Left lung (tissue), 10 donors: ENCODE measurements around the gene ZNF286A. TPM values are rescaled to one million over a fixed set of nuclear protein-coding genes. Genes with fewer than 3 reads are reported as not detected.
"Not testable (repeated sequence)": the region's sequence is repeated elsewhere in the genome, so short reads cannot be mapped to it uniquely, and the experiment has no call there.

Experiments used
- ATAC-seq: fragments of 200-7000 bp; cut with Tn5 transposase; one replicate; pipeline ENCODE4 v1.9.1; 2020; ENCODE audit warnings: moderate library complexity
- DNase-seq, 4 donors: peaks; one replicate each; pipeline ENCODE4 v3.0.0-alpha.2; 2013 to 2020
- H3K27ac ChIP-seq, 2 donors: fragments of 200-600 bp; sonication (generic) in 1 of 2; one replicate each; pipeline versions ENCODE4 v1.5.0 to v1.8.0; 2020 to 2021
- H3K27me3 ChIP-seq, 2 donors: fragments of 200-600 bp; sonication (generic) in 1 of 2; one replicate each; pipeline versions ENCODE4 v1.5.0 to v1.8.0; 2020 to 2021
- H3K36me3 ChIP-seq, 2 donors: fragments of 200-600 bp; sonication (generic) in 1 of 2; one replicate each; pipeline versions ENCODE4 v1.5.0 to v1.8.0; 2020 to 2021
- H3K4me1 ChIP-seq, 2 donors: fragments of 200-600 bp; one replicate each; pipeline ENCODE4 v1.8.0; 2021
- H3K4me3 ChIP-seq, 2 donors: fragments of 200-600 bp; sonication (generic) in 1 of 2; one replicate each; pipeline versions ENCODE4 v1.5.0 to v1.8.0; 2020 to 2021; ENCODE audit warnings: mild to moderate bottlenecking in 1 of 2
- H3K9me3 ChIP-seq, 2 donors: fragments of 200-600 bp; sonication (generic) in 1 of 2; one replicate each; pipeline versions ENCODE4 v1.5.0 to v1.8.0; 2020 to 2021
- CTCF ChIP-seq, 2 donors: fragments of 200-600 bp; sonication (generic) in 1 of 2; IDR thresholded peaks; one replicate each; pipeline versions ENCODE4 v1.5.0 to v1.8.0; 2021; ENCODE audit warnings: antibody characterized with exemption in 2 of 2
- intact Hi-C, 2 donors: fragments of 100-400 bp; cut with DNase I; formaldehyde crosslinking; loops; one replicate each; pipeline versions ENCODE4 v1.11.2 to v1.14.2; 2022
- polyA plus RNA-seq, 6 donors: library from polyadenylated mRNA; unstranded; fragments of 120-200 nt; gene quantifications; one replicate each; pipeline ENCODE4 v1.2.1, GENCODE V29; 2013; ENCODE audit not compliant: insufficient read length in 6 of 6
- total RNA-seq, 2 donors: library from RNA; stranded (reverse); fragmentation: NEBNext Ultra II Directional; extraction: Animal tissue kit (Norgen Biotek cat#: 25700); gene quantifications; one replicate each; pipeline ENCODE4 v1.2.1, GENCODE V29; 2021
- donor health status: DM: no; HTN: yes; CAD: no.
- donor health status: DM: no; HTN: no; CAD: no.

The ZNF286A gene
- total and polyA plus RNA-seq, 8 donors: 16.3 to 56.3 (median 46.8) TPM

GRCh38 chr17:15652960-15653359 lies 46.6 kb upstream of the ZNF286A start:
- no peak overlapping the region for H3K27ac ChIP-seq
- TF ChIP-seq CTCF (IDR thresholded peaks at IDR 0.05): no peak
- no peak overlapping the region for H3K4me3 ChIP-seq
- ATAC-seq (no peak), DNase-seq (no peak)
- no peaks in the 10 kb centered on the region for H3K36me3 ChIP-seq
- no peaks in the 10 kb centered on the region for H3K9me3 ChIP-seq
- no peaks in the 10 kb centered on the region for H3K27me3 ChIP-seq
- H3K4me1 ChIP-seq: peaks cover 7 to 42% of the 10 kb centered on the region in 2 donors
- intact Hi-C loops: no loop called here

DNA sequence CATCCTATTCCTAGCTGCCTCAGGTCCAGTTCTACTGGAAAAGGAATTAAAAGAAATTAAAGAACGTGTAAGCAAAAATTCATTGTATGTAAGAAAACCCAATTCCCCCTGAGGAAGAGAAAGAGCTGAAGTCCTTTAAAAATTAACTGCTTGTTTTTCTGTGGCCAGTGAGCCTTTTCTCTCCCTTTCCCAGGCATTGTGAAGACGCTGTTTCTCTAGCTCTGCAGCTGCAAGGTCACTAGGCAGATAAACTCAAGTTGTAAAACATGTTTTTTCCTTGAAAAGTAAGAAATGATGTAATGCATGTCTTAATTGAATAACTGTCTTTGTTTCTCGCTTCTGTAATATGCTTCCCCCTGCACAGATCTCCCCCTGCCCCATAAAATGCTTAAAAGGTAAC lies 45.2 kb upstream of the ZNF286A start:
- ATAC-seq, H3K9me3 ChIP-seq, H3K27ac ChIP-seq, DNase-seq, intact Hi-C loops, H3K27me3 ChIP-seq, H3K4me3 ChIP-seq, H3K36me3 ChIP-seq: not testable (repeated sequence)
- peaks cover 7 to 33% of the 10 kb centered on the region in 2 donors for H3K4me1 ChIP-seq

GRCh38 chr17:15654886-15655561 lies 44.5 kb upstream of the ZNF286A start:
- intact Hi-C loops: no loop called here
- Histone ChIP-seq H3K4me3 (no peak overlapping the region), H3K9me3 (no peaks in the 10 kb centered on the region), H3K36me3 (no peaks in the 10 kb centered on the region), H3K4me1 (peaks cover 12 to 31% of the 10 kb centered on the region in 2 donors), H3K27me3 (no peaks in the 10 kb centered on the region), H3K27ac (no peak overlapping the region)
- ATAC-seq (no peak), DNase-seq (no peak)
- no peak for TF ChIP-seq CTCF (IDR thresholded peaks at IDR 0.05)

GRCh38 chr17:15657868-15658267 lies 41.7 kb upstream of the ZNF286A start:
- intact Hi-C loops: no loop called here
- Histone ChIP-seq H3K9me3 (no peaks in the 10 kb centered on the region), H3K4me1 (peaks cover 7 to 8% of the 10 kb centered on the region in 2 donors), H3K4me3 (no peak overlapping the region), H3K27me3 (no peaks in the 10 kb centered on the region), H3K36me3 (no peaks in the 10 kb centered on the region), H3K27ac (no peak overlapping the region)
- no peak for TF ChIP-seq CTCF (IDR thresholded peaks at IDR 0.05)
- DNase-seq (no peak), ATAC-seq (no peak)

- intact Hi-C loops: no loop called here
- no peak for TF ChIP-seq CTCF (IDR thresholded peaks at IDR 0.05)
- Histone ChIP-seq H3K27ac (no peak overlapping the region), H3K4me1 (peaks cover 7 to 8% of the 10 kb centered on the region in 2 donors), H3K36me3 (no peaks in the 10 kb centered on the region), H3K9me3 (no peaks in the 10 kb centered on the region), H3K27me3 (no peaks in the 10 kb centered on the region), H3K4me3 (no peak overlapping the region)
- DNase-seq: no peak
- no peak for ATAC-seq
Measured at GRCh38 chr17:15658296-15658695, 41.3 kb upstream of the ZNF286A start.

DNA sequence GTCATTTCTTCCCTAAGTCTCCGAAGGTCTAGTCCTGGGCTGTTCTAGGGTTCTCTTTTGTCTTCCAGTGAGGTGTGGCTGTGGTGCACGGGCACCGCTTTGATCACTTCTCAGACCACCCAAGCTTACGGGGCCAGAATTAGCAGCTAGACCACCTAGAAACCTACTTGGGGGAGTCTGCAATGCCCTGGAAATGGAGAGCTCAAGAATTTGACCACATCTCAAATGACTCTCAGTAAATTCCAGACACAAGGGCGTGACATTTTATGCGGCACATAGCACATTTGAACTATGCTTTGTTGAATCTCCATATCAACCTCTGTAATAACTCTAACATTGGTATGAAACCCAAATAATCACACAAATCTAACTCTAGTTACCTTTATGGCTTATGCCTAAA lies 40.3 kb upstream of the ZNF286A start:
- H3K27me3 ChIP-seq: no peaks in the 10 kb centered on the region
- intact Hi-C loops: no loop called here
- H3K9me3 ChIP-seq: no peaks in the 10 kb centered on the region
- H3K4me3 ChIP-seq: no peak overlapping the region
- H3K36me3 ChIP-seq: peaks cover 0 to 7% of the 10 kb centered on the region in 2 donors
- H3K4me1 ChIP-seq: peaks cover 7 to 8% of the 10 kb centered on the region in 2 donors
- TF ChIP-seq CTCF (IDR thresholded peaks at IDR 0.05): no peak
- ATAC-seq: peak; percentile 22
- H3K27ac ChIP-seq: peak overlapping the region in 1 of 2 donors; percentile 61
- no peak for DNase-seq
